Tibial artery (tissue), 4 donors: Measurements from ENCODE around the gene DSCAM.

Experiments used
- DNase-seq, 2 donors: peaks; one replicate each; pipeline ENCODE4 v3.0.0-alpha.2; 2019
- H3K27ac ChIP-seq, 2 donors: fragments of 200-600 bp; sonication (generic) in 1 of 2; 1 replicate in 1 of 2; 2 replicates in 1 of 2; pipeline ENCODE4 v1.5.1; 2018 to 2019; ENCODE audit warnings: mild to moderate bottlenecking in 1 of 2
- H3K27me3 ChIP-seq, 2 donors: fragments of 200-600 bp; sonication (generic) in 1 of 2; one replicate each; pipeline versions ENCODE4 v1.5.1 to v1.6.0; 2016 to 2019
- H3K36me3 ChIP-seq, 3 donors: fragments of 200-600 bp; sonication (generic) in 2 of 3; one replicate each; pipeline ENCODE4 v1.5.1; 2016 to 2019; ENCODE audit warnings: mild to moderate bottlenecking in 2 of 3
- H3K4me1 ChIP-seq, 4 donors: fragments of 200-600 bp; sonication (generic) in 2 of 4; 1 replicate in 3 of 4; 2 replicates in 1 of 4; pipeline ENCODE4 v1.5.1; 2016 to 2019
- H3K4me3 ChIP-seq, 2 donors: fragments of 200-600 bp; sonication (generic) in 1 of 2; 1 replicate in 1 of 2; 2 replicates in 1 of 2; pipeline ENCODE4 v1.5.1; 2018 to 2019; ENCODE audit warnings: mild to moderate bottlenecking in 2 of 2
- H3K9me3 ChIP-seq, 3 donors: fragments of 200-600 bp; sonication (generic) in 1 of 3; one replicate each; pipeline ENCODE4 v1.5.1; 2016 to 2019
- intact Hi-C: fragments of 100-400 bp; cut with DNase I; formaldehyde crosslinking; loops from one replicate; pipeline ENCODE4 v1.15.0; 2023; ENCODE audit warnings: low total_unique reads
- TF ChIP-seq, protein P1 (sequence below), 2 experiments: fragments of 200-600 bp in 1 of 2; fragments of 450-650 bp in 1 of 2; IDR thresholded peaks; one replicate each; pipeline ENCODE4 v1.5.1; 2017 to 2019; ENCODE audit warnings: antibody characterized with exemption in 2 of 2, mild to moderate bottlenecking in 1 of 2, moderate library complexity in 1 of 2

Gene DSCAM

DNA sequence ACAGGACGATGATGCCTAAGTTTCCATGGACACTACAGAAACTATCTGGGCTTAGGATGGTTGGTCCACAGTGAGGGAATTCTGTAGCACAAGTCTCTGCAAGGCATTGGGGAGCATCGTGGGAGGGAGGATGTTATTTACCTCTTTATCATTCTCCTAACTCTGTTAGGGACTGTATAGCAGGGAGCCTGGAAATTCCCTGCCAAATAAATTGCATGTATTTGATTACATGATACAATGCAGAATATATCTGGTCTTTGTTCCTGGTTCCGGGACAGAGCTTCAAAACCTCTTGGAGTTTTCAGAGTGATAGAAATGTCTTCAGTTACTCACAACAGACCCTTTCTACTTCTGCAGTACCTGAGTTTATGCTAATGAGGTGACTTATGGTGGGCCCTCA is 593.8 kb downstream of the DSCAM start:
- intact Hi-C loops, result no loop called here
- no peaks in the 10 kb centered on the region for H3K36me3 ChIP-seq
- TF ChIP-seq, protein P1, sequence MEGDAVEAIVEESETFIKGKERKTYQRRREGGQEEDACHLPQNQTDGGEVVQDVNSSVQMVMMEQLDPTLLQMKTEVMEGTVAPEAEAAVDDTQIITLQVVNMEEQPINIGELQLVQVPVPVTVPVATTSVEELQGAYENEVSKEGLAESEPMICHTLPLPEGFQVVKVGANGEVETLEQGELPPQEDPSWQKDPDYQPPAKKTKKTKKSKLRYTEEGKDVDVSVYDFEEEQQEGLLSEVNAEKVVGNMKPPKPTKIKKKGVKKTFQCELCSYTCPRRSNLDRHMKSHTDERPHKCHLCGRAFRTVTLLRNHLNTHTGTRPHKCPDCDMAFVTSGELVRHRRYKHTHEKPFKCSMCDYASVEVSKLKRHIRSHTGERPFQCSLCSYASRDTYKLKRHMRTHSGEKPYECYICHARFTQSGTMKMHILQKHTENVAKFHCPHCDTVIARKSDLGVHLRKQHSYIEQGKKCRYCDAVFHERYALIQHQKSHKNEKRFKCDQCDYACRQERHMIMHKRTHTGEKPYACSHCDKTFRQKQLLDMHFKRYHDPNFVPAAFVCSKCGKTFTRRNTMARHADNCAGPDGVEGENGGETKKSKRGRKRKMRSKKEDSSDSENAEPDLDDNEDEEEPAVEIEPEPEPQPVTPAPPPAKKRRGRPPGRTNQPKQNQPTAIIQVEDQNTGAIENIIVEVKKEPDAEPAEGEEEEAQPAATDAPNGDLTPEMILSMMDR (IDR thresholded peaks at IDR 0.05), result no peak

DNA sequence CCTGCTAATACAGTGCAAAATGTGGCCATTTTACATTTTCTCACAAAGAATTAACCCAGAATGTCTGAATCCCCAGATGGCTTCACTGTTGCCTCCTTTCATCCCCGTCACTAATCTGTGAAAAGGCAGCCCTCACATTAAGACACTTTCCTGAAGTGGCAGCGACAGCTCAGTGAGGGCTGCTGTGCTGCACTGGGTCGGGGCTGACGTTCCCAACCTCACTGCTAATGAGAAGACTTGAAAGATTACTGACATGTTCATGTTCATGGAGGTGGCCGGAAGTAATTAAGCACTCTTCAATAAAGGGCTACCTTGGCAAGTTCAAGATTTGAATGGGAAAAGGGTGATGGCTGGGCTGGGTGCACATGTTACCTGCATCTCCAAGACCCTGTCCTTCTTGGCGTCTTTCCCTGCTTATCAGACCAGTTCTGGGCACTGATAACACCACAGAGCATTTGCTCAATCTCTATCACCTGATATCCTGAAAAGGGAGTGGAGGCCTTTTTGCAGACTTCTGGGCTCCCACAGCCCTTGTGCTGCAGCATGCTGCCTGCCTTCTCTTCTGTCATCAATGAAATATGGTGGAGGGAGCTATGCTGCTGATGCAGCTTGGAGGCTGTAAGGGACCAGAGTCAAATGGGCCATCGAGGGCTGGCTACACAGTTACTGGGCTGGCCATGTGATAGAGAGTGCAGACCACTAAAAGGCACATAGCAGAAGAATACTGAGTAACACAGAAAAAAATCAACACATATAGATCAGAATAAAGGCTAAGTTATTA is 596.3 kb downstream of the DSCAM start:
- Histone ChIP-seq H3K27me3 (no peaks in the 10 kb centered on the region), H3K4me3 (no peak overlapping the region), H3K36me3 (no peaks in the 10 kb centered on the region), H3K9me3 (no peaks in the 10 kb centered on the region), H3K4me1 (no peaks in the 10 kb centered on the region), H3K27ac (no peak overlapping the region)
- no peak for DNase-seq
- intact Hi-C loops, result no loop called here
- TF ChIP-seq, protein P1 (IDR thresholded peaks at IDR 0.05), result no peak

More for the DNA sequence above, 593.8 kb downstream of the DSCAM start:
- Histone ChIP-seq H3K27ac (no peak overlapping the region), H3K9me3 (no peaks in the 10 kb centered on the region), H3K4me1 (no peaks in the 10 kb centered on the region), H3K27me3 (no peaks in the 10 kb centered on the region), H3K4me3 (no peak overlapping the region)
- DNase-seq, result no peak

DNA sequence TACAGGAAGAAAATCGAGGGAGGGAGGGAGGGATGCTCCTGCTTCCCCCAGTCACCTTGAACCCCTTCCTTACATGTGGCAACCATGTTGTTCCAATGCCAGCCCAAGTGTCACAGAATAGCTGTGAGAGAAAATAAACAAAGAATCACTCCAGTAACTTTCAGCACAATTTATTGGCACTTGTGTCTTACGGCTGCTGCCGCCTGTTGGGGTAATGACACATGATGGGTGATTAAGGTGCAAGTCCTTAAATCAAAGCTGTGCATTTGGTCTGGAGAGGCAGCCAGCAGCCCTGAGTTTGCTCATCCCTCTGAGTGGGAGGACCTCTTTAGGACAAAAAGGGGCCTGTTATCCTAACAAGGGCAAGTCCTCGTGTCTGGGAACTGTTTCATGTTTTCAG is 602.0 kb downstream of the DSCAM start:
- Histone ChIP-seq H3K4me1 (no peaks in the 10 kb centered on the region), H3K27me3 (no peaks in the 10 kb centered on the region), H3K4me3 (no peak overlapping the region), H3K9me3 (no peaks in the 10 kb centered on the region), H3K27ac (no peak overlapping the region), H3K36me3 (no peaks in the 10 kb centered on the region)
- DNase-seq, result no peak
- intact Hi-C loops, result loop anchor here (10.0 kb wide), 1 partner anchor 60 kb away; no protein-coding TSS in a partner anchor
- TF ChIP-seq, protein P1 (IDR thresholded peaks at IDR 0.05), result no peak

DNA sequence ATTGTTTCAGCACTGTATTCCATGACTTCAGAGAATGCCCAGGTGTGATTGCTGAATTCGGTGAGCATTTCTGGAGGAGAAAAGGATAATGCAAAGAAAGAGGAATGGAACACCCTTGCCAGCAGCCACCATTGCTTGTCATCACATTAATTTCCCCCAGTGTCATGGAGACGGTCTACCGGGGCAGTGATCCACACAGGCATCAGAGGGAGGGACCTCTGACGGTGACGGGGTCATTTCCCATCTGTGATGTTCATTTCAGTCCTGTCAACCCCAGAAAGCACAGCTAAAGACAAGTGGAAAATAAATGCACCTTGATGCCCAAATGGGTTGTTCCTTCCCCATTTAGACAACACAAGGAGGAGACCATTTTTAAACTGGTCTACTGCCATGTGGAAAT is 603.3 kb downstream of the DSCAM start:
- Histone ChIP-seq H3K27ac (no peak overlapping the region), H3K36me3 (no peaks in the 10 kb centered on the region), H3K4me3 (no peak overlapping the region), H3K4me1 (no peaks in the 10 kb centered on the region), H3K27me3 (no peaks in the 10 kb centered on the region), H3K9me3 (no peaks in the 10 kb centered on the region)
- TF ChIP-seq, protein P1 (IDR thresholded peaks at IDR 0.05), result no peak
- no peak for DNase-seq
- intact Hi-C loops, result loop anchor here (10.0 kb wide), 1 partner anchor 59 kb away; no protein-coding TSS in a partner anchor

DNA sequence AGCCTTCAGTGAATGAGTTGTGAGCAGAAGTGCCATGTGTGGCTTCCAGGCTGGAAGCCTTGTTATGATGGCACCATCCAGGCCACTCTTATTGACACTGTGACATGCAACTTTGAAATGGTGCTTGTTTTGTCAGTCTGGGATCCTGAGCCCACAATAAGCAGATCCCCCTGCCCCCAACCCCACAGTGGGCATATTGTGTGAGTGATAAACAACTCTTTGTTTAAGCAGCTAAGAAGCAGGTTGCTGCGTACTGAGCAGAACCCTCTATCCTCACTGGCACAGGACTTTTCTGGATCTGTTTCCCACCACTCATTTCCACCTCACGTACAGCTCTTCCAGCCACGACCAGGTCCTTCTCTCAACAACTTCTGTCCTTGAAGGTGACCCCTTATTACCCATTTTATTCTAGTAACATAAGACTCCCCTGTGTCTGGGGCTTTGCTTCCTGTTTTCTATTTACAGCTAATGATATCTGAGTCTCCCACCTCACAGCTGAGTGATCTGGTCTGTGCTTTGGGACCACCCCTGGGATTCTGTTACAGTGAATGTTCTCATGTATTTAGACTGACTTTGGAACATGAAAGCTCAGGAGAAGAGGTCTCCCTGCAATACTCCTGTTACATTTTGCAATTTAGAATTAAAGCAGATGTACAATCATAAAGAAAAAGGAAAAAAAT is 604.2 kb downstream of the DSCAM start:
- Histone ChIP-seq H3K27ac (no peak overlapping the region), H3K4me3 (no peak overlapping the region), H3K36me3 (no peaks in the 10 kb centered on the region), H3K27me3 (no peaks in the 10 kb centered on the region), H3K9me3 (no peaks in the 10 kb centered on the region), H3K4me1 (no peaks in the 10 kb centered on the region)
- TF ChIP-seq, protein P1 (IDR thresholded peaks at IDR 0.05), result no peak
- intact Hi-C loops, result loop anchor here (10.0 kb wide), 1 partner anchor 58 kb away; no protein-coding TSS in a partner anchor
- no peak for DNase-seq
